Vagina (tissue), 2 donors: ENCODE measurements around the gene CISTR.

Experiments
- CTCF ChIP-seq, 3 experiments: fragments of 450-650 bp in 2 of 3; fragments of 200-600 bp in 1 of 3; sonication (generic) in 1 of 3; IDR thresholded peaks; one replicate each; pipeline ENCODE4 v1.5.1; 2017 to 2019; ENCODE audit warnings: antibody characterized with exemption in 3 of 3, mild to moderate bottlenecking in 2 of 3, moderate library complexity in 2 of 3
- POLR2A ChIP-seq, 2 donors: fragments of 450-650 bp; IDR thresholded peaks; one replicate each; pipeline ENCODE4 v1.6.1; 2017; ENCODE audit warnings: antibody characterized with exemption in 2 of 2, mild to moderate bottlenecking in 2 of 2, moderate library complexity in 2 of 2
- POLR2AphosphoS5 ChIP-seq, 2 donors: sonication (generic); formaldehyde crosslinking; IDR thresholded peaks; one replicate each; pipeline ENCODE4 v1.9.0; 2017; ENCODE audit warnings: antibody characterized with exemption in 2 of 2, mild to moderate bottlenecking in 2 of 2, low read depth in 1 of 2; ENCODE audit not compliant: insufficient read depth in 1 of 2

GRCh38 chr12:53752192-53752601, 418 bp upstream of the CISTR start:
- no peak for TF ChIP-seq CTCF (IDR thresholded peaks at IDR 0.05)
- TF ChIP-seq POLR2AphosphoS5 (IDR thresholded peaks at IDR 0.05; ENCODE audit: insufficient read depth in 1 of 2, low read depth in 1 of 2): no peak
- no peak for TF ChIP-seq POLR2A (IDR thresholded peaks at IDR 0.05)
